Spinal cord (tissue), 10 donors: ENCODE data around the gene CLTRN. TPM values are rescaled to one million over a fixed set of nuclear protein-coding genes. Genes with fewer than 3 reads are reported as not detected.

Experiments
- DNase-seq, 6 donors: peaks; one replicate each; pipeline versions ENCODE4 v3.0.0 to v3.0.0-alpha.2; 2013 to 2015; ENCODE audit warnings: low spot score in 6 of 6, low read depth in 4 of 6
- H3K27ac ChIP-seq: one replicate; pipeline ENCODE4 v1.5.1; 2013; ENCODE audit warnings: low read depth, low read length, control low read depth
- H3K27me3 ChIP-seq: one replicate; pipeline ENCODE4 v1.6.1; 2013; ENCODE audit warnings: low read length; ENCODE audit not compliant: control insufficient read depth, insufficient read depth
- H3K36me3 ChIP-seq: one replicate; pipeline ENCODE4 v1.6.1; 2013; ENCODE audit warnings: low read length; ENCODE audit not compliant: control insufficient read depth, insufficient read depth
- H3K4me1 ChIP-seq: one replicate; pipeline ENCODE4 v1.6.1; 2013; ENCODE audit warnings: low read length; ENCODE audit not compliant: control insufficient read depth, insufficient read depth
- H3K4me3 ChIP-seq: one replicate; pipeline ENCODE4 v1.5.1; 2013; ENCODE audit warnings: low read depth, low read length, control low read depth
- H3K9me3 ChIP-seq: one replicate; pipeline ENCODE4 v1.6.1; 2013; ENCODE audit warnings: low read length; ENCODE audit not compliant: control insufficient read depth, insufficient read depth
- WGBS: methylation state at CpG from one replicate; pipeline ENCODE4 v1.1.5; 2013; ENCODE audit warnings: missing lambda C conversion rate; ENCODE audit not compliant: insufficient coverage; 5-methylcytosine and 5-hydroxymethylcytosine counted together
- polyA plus RNA-seq, 2 donors: library from polyadenylated mRNA; unstranded; fragments of 120-200 nt; gene quantifications; one replicate each; pipeline ENCODE4 v1.2.1, GENCODE V29; 2013; ENCODE audit not compliant: insufficient read length in 2 of 2
- total RNA-seq, 2 donors: library from RNA; depleted of rRNA in 1 of 2; stranded (reverse); fragments of 120-200 nt in 1 of 2; fragments of >200 nt in 1 of 2; gene quantifications; one replicate each; pipeline versions ENCODE4 v1.2.3 to v1.2.4, GENCODE V29; 2013 to 2014
- donor health status: healthy.

Gene CLTRN
- total and polyA plus RNA-seq, 4 donors = 0.59 to 2.0 (median 1.3) TPM

- no peaks in the 10 kb centered on the region for H3K4me1 ChIP-seq
- 43% methylated on average over 1 of the region's 1 CpG for WGBS
- H3K27me3 ChIP-seq = peaks cover 14% of the 10 kb centered on the region
- DNase-seq = peak in 1 of 6 donors; percentile 7
- no peak overlapping the region for H3K27ac ChIP-seq
- no peak overlapping the region for H3K4me3 ChIP-seq
- H3K9me3 ChIP-seq = no peaks in the 10 kb centered on the region
- H3K36me3 ChIP-seq = no peaks in the 10 kb centered on the region
These were observed 41.6 kb downstream of the CLTRN start for GRCh38 chrX:15623054-15623453.

DNA sequence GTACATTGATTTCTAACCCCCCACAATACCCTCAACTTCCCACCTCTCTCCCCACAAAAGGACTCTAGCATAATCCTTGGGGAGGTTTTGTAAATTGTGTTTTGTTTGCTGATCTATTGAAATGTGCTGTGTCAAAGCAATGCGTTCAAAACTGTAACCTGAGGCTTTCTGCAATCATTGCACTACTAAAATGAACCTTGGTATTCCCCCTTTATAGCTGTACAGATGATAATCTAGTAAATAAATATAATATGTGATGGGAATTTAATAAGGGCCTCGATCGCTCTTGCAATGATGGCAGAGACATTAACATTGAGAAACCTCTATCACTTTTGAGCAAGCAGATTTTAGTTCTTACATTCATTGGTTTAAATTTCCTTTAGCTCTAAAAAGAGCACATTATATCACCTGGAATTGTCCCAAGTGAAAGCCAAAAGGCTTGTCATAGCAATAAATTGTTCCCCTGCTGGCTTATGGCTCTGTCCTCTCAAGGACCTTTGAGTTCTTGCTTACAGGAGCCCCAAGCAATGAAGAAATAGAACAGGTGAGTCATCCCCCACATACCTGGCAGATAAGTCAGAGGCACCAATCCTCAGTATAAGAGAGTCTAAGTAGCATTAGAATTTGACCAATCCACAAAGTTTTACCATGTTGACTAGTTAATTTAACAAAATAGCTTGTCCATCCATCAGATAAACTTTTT, 45.4 kb downstream of the CLTRN start:
- Histone ChIP-seq H3K4me1 (no peaks in the 10 kb centered on the region), H3K36me3 (no peaks in the 10 kb centered on the region), H3K9me3 (no peaks in the 10 kb centered on the region), H3K4me3 (no peak overlapping the region), H3K27ac (no peak overlapping the region), H3K27me3 (peaks cover 20% of the 10 kb centered on the region)
- WGBS = no CpG with 5 or more reads among the region's 3 CpGs
- peak in 1 of 6 donors; percentile 21 for DNase-seq

DNA sequence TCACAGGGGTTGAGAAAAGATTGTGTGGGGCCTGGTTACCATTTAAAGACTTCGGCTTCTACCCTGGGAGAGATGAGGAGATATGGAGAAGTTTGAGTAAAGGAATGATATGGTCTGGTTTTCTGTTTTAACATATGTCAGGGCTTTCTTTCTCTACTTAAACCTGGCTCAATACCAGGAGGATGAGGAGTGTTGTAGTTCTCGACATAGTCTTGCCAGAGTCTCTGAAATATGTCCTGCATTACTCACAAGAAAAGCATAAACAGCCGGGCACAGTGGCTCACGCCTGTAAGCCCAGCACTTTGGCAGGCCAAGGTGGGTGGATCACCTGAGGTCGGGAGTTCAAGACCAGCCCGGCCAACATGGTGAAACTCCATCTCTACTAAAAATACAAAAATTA, 47.5 kb downstream of the CLTRN start:
- no peaks in the 10 kb centered on the region for H3K4me1 ChIP-seq
- no peaks in the 10 kb centered on the region for H3K36me3 ChIP-seq
- no peak for DNase-seq
- no peaks in the 10 kb centered on the region for H3K9me3 ChIP-seq
- no peak overlapping the region for H3K4me3 ChIP-seq
- H3K27ac ChIP-seq = no peak overlapping the region
- 83% methylated on average over 3 of the region's 6 CpGs for WGBS
- peaks cover 21% of the 10 kb centered on the region for H3K27me3 ChIP-seq

- no peak for DNase-seq
- Histone ChIP-seq H3K4me3 (no peak overlapping the region), H3K27me3 (peaks cover 22% of the 10 kb centered on the region), H3K4me1 (no peaks in the 10 kb centered on the region), H3K36me3 (no peaks in the 10 kb centered on the region), H3K9me3 (no peaks in the 10 kb centered on the region), H3K27ac (no peak overlapping the region)
- 75% methylated on average over 3 of the region's 3 CpGs for WGBS
These were observed 48.1 kb downstream of the CLTRN start for GRCh38 chrX:15616531-15616930.

DNA sequence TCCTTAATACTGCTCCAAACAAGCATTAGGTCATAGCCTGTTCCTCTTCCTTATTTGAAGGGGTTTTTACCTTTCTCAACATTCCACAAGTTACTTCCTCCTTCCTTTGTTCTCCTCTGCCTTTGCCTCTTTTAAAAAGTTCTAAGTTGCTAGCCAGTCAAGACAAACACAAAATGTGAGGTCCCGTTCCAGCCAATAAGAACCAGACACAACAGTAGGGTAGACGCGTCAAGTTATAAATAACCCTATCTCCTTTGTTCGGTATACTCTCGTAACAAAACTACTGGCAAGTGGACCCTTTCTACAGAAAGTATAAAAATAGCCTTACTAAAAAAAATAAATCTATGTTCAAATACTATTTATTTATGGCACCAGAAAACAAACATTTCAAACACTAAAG, 57.5 kb downstream of the CLTRN start:
- WGBS = no CpG with 5 or more reads among the region's 5 CpGs
- Histone ChIP-seq H3K27me3 (peaks cover 16% of the 10 kb centered on the region), H3K36me3 (no peaks in the 10 kb centered on the region), H3K27ac (no peak overlapping the region), H3K4me1 (no peaks in the 10 kb centered on the region), H3K4me3 (no peak overlapping the region), H3K9me3 (no peaks in the 10 kb centered on the region)
- no peak for DNase-seq

GRCh38 chrX:15606136-15606535, 58.5 kb downstream of the CLTRN start:
- WGBS = no CpG with 5 or more reads among the region's 1 CpG
- H3K9me3 ChIP-seq = no peaks in the 10 kb centered on the region
- H3K36me3 ChIP-seq = no peaks in the 10 kb centered on the region
- no peak overlapping the region for H3K4me3 ChIP-seq
- H3K4me1 ChIP-seq = no peaks in the 10 kb centered on the region
- no peak for DNase-seq
- no peak overlapping the region for H3K27ac ChIP-seq
- H3K27me3 ChIP-seq = peaks cover 15% of the 10 kb centered on the region

DNA sequence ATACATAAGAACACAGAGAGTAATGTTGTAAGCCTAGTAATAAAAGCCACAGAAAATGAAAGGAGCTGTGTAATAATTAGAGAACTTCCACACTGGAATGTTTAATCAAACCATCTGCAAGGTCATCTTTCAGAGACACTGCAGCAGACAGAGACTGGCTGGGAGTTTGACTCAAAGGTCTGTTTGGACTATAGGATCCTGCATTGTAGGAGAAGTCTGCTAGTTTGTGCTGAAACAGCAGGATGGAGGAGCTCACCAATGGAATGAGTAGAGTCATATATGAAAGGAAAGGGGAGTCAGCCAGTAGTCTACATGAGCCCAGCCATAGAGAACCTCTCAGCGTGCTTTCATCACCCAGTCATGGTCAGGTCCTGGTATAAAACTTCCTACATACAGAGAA, 59.4 kb downstream of the CLTRN start:
- no CpG with 5 or more reads among the region's 1 CpG for WGBS
- Histone ChIP-seq H3K27ac (no peak overlapping the region), H3K9me3 (no peaks in the 10 kb centered on the region), H3K4me1 (no peaks in the 10 kb centered on the region), H3K27me3 (peaks cover 21% of the 10 kb centered on the region), H3K36me3 (no peaks in the 10 kb centered on the region), H3K4me3 (no peak overlapping the region)
- no peak for DNase-seq

DNA sequence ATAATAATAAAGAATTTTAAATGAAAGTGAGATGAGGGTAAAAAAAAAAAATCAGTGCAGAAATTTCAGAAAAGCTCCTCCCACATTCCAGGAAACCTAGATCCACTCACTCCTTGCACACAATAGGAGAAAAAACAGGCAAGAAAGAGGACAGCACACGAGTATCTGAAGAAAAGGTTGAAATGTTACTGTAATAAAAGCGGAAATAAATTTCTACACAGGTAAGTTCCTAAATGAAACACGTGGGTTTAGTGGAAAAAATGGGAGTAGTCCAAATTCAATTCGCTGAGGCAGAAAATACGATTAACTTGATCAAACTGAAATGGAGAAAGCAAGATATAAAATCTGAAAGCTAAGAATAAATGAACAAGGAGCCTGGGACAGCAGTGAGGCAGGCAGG, 61.8 kb downstream of the CLTRN start:
- H3K27me3 ChIP-seq = peaks cover 26% of the 10 kb centered on the region
- 61% methylated on average over 4 of the region's 5 CpGs for WGBS

DNA sequence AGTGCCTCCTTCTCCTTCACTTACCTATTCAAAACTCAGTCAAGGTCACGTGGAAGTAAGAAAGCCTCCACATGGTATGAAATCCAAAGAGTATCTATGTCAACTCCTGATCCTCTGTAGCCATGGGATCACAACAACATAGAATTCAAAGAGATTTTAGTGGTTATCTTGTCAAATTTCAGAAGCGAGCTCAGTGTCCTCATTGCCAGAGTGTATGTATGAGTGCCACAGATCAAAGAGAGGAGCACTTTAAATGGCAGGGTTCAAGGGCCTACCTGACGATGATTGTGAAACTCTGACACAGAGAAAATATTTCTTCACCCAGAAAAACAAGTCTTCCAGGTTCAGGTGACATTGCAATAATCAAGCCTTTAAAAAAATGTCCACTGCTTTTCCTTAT, 62.7 kb downstream of the CLTRN start:
- H3K36me3 ChIP-seq = no peaks in the 10 kb centered on the region
- no peak overlapping the region for H3K4me3 ChIP-seq
- DNase-seq = no peak
- no peaks in the 10 kb centered on the region for H3K4me1 ChIP-seq
- WGBS = 86% methylated on average over 1 of the region's 3 CpGs
- H3K27ac ChIP-seq = no peak overlapping the region
- peaks cover 31% of the 10 kb centered on the region for H3K27me3 ChIP-seq
- no peaks in the 10 kb centered on the region for H3K9me3 ChIP-seq

More for the DNA sequence above, 61.8 kb downstream of the CLTRN start:
- H3K27ac ChIP-seq = no peak overlapping the region
- no peaks in the 10 kb centered on the region for H3K36me3 ChIP-seq
- no peak for DNase-seq
- H3K4me3 ChIP-seq = no peak overlapping the region
- H3K4me1 ChIP-seq = no peaks in the 10 kb centered on the region
- no peaks in the 10 kb centered on the region for H3K9me3 ChIP-seq

DNA sequence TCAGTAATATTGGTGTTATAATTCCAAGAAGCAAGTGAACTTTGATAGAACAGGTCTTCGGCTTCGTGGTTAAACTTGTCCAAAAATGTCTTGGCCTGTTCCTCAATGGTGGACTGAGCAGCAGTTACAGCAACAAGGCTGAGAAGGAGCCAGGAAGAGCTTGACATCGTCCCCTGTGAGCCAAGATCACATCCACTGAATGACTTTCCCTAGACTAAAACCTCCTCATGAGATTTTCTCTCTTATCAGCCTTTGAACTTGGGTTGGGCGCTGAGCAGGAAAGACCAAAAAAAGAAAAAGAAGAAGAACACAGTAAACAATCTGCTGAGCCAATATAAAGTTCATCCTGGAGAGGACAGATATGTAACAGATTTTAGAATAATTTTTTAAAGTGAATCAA, 63.9 kb downstream of the CLTRN start, which contains the start of gene ACE2:
Gene ACE2, minus strand, starts transcription at position 216 of the 400 bp plus-strand sequence. Its CDS starts 49 bp downstream, at position 167.
- H3K4me3 ChIP-seq = no peak within 1 kb of the TSS
- H3K36me3 ChIP-seq = no peaks in the 10 kb centered on the region
- H3K4me1 ChIP-seq = no peaks in the 10 kb centered on the region
- H3K27ac ChIP-seq = no peak within 1 kb of the TSS
- H3K9me3 ChIP-seq = no peaks in the 10 kb centered on the region
- DNase-seq = no peak
- WGBS = 76% methylated on average over 3 of the region's 4 CpGs
- H3K27me3 ChIP-seq = peaks cover 39% of the 10 kb centered on the region
